ENCODE measurements around the gene COL4A1.

COL4A1 gene

GRCh38 chr13:110257408-110257807 is 49.5 kb downstream of the COL4A1 start:
- H3K4me1 Mint-ChIP-seq, result no peaks in the 10 kb centered on the region
- no peaks in the 10 kb centered on the region for H3K36me3 Mint-ChIP-seq (ENCODE audit: insufficient read depth)
- H3K27ac Mint-ChIP-seq (ENCODE audit: low read depth), result no peak overlapping the region
- H3K9me3 Mint-ChIP-seq, result peaks cover 11% of the 10 kb centered on the region
- H3K27me3 Mint-ChIP-seq, result peaks cover 28% of the 10 kb centered on the region
- DNase-seq (ENCODE audit: low spot score in 2 of 2) (no peak), ATAC-seq (replicated peaks; ENCODE audit: extremely low read depth, poor library complexity, severe bottlenecking) (no peak)
- H3K4me3 Mint-ChIP-seq, result no peak overlapping the region

- no peaks in the 10 kb centered on the region for H3K4me1 Mint-ChIP-seq
- no peak for ATAC-seq (replicated peaks; ENCODE audit: extremely low read depth, poor library complexity, severe bottlenecking)
- H3K27ac Mint-ChIP-seq (ENCODE audit: low read depth), result no peak overlapping the region
- peaks cover 11% of the 10 kb centered on the region for H3K9me3 Mint-ChIP-seq
- no peak for DNase-seq (ENCODE audit: low spot score in 2 of 2)
- H3K4me3 Mint-ChIP-seq, result no peak overlapping the region
- peaks cover 22% of the 10 kb centered on the region for H3K27me3 Mint-ChIP-seq
- no peaks in the 10 kb centered on the region for H3K36me3 Mint-ChIP-seq (ENCODE audit: insufficient read depth)
Observed at GRCh38 chr13:110256126-110256905, 50.6 kb downstream of the COL4A1 start.

- Mint-ChIP-seq H3K9me3 (peaks cover 11% of the 10 kb centered on the region), H3K4me1 (no peaks in the 10 kb centered on the region), H3K4me3 (no peak overlapping the region), H3K27me3 (peaks cover 25% of the 10 kb centered on the region), H3K27ac (ENCODE audit: low read depth) (peak overlapping the region; percentile 70), H3K36me3 (ENCODE audit: insufficient read depth) (no peaks in the 10 kb centered on the region)
- ATAC-seq (replicated peaks; ENCODE audit: extremely low read depth, poor library complexity, severe bottlenecking) (no peak), DNase-seq (ENCODE audit: low spot score in 2 of 2) (no peak)
Observed at GRCh38 chr13:110254751-110255553, 52.0 kb downstream of the COL4A1 start.

- no peak for DNase-seq (ENCODE audit: low spot score in 2 of 2)
- Mint-ChIP-seq H3K36me3 (ENCODE audit: insufficient read depth) (no peaks in the 10 kb centered on the region), H3K27me3 (peaks cover 18% of the 10 kb centered on the region), H3K4me1 (no peaks in the 10 kb centered on the region), H3K4me3 (no peak overlapping the region), H3K9me3 (peaks cover 11% of the 10 kb centered on the region), H3K27ac (ENCODE audit: low read depth) (no peak overlapping the region)
- ATAC-seq (replicated peaks; ENCODE audit: extremely low read depth, poor library complexity, severe bottlenecking), result no peak
Observed at GRCh38 chr13:110254151-110254679, 52.7 kb downstream of the COL4A1 start.

DNA sequence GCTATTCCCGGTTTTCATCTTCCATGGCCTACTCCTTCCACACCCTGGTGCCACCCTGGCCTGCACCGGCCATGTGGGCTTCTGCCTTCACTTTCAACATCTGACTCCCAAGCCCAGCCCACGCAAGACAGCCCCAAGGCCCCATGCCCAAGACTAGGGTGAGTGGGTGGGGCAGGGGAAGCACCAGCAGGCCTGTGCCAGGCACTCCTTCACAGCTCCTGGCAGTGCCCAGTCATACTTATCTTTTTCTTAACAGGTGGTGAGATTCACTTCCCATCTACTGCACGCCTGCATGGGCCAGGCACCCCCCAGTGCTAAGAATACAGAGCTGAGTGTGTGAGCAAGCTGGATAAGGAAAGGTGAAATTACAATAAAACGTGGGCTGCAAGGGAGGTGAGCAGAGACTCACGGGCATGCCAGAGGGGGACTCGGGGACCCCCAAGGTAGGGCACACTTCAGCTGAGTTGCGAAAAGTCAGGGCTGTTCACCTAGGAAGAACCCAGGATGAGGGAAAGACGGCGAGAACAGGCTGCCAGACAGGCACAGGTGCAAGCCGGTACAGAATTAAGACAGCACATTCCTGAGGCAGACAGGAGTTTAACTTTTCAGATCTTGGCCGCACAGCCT is 55.7 kb downstream of the COL4A1 start:
- ATAC-seq (replicated peaks; ENCODE audit: extremely low read depth, poor library complexity, severe bottlenecking) (no peak), DNase-seq (ENCODE audit: low spot score in 2 of 2) (no peak)
- H3K36me3 Mint-ChIP-seq (ENCODE audit: insufficient read depth), result no peaks in the 10 kb centered on the region
- H3K27ac Mint-ChIP-seq (ENCODE audit: low read depth), result no peak overlapping the region
- H3K4me1 Mint-ChIP-seq, result no peaks in the 10 kb centered on the region
- H3K4me3 Mint-ChIP-seq, result no peak overlapping the region
- peaks cover 14% of the 10 kb centered on the region for H3K27me3 Mint-ChIP-seq
- H3K9me3 Mint-ChIP-seq, result peaks cover 11% of the 10 kb centered on the region

DNA sequence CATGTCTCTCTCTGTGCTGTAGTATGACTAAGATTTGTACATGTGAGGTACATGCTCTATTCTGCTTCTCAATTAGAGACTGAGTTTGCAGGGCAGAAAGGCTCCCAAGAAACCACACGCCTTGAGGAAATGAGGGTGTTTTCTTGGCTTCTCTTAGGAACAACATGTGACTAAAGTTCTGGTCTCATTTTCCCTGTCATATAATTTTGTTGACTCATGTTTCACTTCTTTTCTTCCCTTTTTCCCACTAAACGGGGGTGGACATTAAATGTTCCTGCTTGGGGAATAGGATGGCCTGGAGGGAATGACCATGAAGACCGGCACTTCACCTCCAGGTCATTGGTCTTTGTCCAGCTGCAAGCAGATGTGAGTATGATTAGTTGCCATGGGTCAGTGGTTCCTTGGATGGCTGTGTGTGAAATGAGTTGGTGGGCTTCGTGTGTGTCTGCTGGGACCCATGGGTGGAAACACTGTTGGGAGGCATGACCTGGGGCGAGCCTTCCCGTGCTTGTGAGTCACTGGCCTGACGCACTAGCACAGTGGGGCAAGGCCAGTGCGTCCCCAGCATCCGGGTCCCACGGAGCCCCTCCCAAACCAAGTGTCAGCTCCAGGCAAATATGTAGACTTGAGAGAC is 56.6 kb downstream of the COL4A1 start:
- peaks cover 14% of the 10 kb centered on the region for H3K27me3 Mint-ChIP-seq
- peaks cover 6% of the 10 kb centered on the region for H3K9me3 Mint-ChIP-seq
- no peaks in the 10 kb centered on the region for H3K4me1 Mint-ChIP-seq
- ATAC-seq (replicated peaks; ENCODE audit: extremely low read depth, poor library complexity, severe bottlenecking), result no peak
- no peak overlapping the region for H3K27ac Mint-ChIP-seq (ENCODE audit: low read depth)
- no peak overlapping the region for H3K4me3 Mint-ChIP-seq
- H3K36me3 Mint-ChIP-seq (ENCODE audit: insufficient read depth), result no peaks in the 10 kb centered on the region
- DNase-seq (ENCODE audit: low spot score in 2 of 2), result no peak

GRCh38 chr13:110249326-110249725 is 57.6 kb downstream of the COL4A1 start:
- Mint-ChIP-seq H3K9me3 (no peaks in the 10 kb centered on the region), H3K27ac (ENCODE audit: low read depth) (no peak overlapping the region), H3K27me3 (peaks cover 14% of the 10 kb centered on the region), H3K4me1 (no peaks in the 10 kb centered on the region), H3K36me3 (ENCODE audit: insufficient read depth) (no peaks in the 10 kb centered on the region), H3K4me3 (no peak overlapping the region)
- no peak for ATAC-seq (replicated peaks; ENCODE audit: extremely low read depth, poor library complexity, severe bottlenecking)
- no peak for DNase-seq (ENCODE audit: low spot score in 2 of 2)

DNA sequence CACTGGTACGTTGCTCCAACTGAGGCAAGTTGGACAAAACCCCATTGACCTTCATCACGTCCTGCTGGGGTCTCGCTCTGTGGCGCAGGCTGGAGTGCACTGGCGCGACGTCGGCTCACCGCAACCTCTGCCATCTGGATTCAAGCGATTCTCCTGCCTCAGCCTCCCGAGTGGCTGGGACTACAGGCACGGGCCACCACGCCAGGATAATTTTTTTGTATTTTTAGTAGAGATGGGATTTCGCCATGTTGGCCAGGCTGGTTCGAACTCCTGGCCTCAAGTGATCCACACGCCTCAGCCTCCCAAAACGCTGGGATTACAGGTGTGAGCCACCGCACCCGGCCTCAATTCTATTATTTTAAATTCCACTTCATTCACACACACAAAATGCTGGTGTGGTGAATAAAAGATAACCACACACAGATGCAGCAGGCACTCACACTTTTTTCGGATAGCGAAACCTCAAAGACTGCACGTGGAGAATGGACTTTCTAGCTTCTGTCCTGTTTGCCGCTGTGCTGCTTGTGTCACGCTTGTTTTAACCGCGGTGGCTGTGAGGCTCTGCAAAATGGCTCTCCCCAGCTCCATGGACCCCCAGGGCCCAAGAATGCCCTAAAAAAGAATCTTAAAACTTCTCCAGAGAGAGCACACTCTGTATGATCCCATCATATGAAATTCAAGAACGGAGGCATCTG is 58.4 kb downstream of the COL4A1 start:
- DNase-seq (ENCODE audit: low spot score in 2 of 2) (no peak), ATAC-seq (replicated peaks; ENCODE audit: extremely low read depth, poor library complexity, severe bottlenecking) (no peak)
- Mint-ChIP-seq H3K4me3 (no peak overlapping the region), H3K4me1 (no peaks in the 10 kb centered on the region), H3K27ac (ENCODE audit: low read depth) (no peak overlapping the region), H3K9me3 (no peaks in the 10 kb centered on the region), H3K27me3 (peaks cover 14% of the 10 kb centered on the region), H3K36me3 (ENCODE audit: insufficient read depth) (no peaks in the 10 kb centered on the region)

GRCh38 chr13:110246530-110246929 is 60.4 kb downstream of the COL4A1 start:
- peaks cover 14% of the 10 kb centered on the region for H3K27me3 Mint-ChIP-seq
- no peak overlapping the region for H3K27ac Mint-ChIP-seq (ENCODE audit: low read depth)
- H3K4me1 Mint-ChIP-seq, result no peaks in the 10 kb centered on the region
- ATAC-seq (replicated peaks; ENCODE audit: extremely low read depth, poor library complexity, severe bottlenecking) (no peak), DNase-seq (ENCODE audit: low spot score in 2 of 2) (no peak)
- H3K36me3 Mint-ChIP-seq (ENCODE audit: insufficient read depth), result no peaks in the 10 kb centered on the region
- H3K4me3 Mint-ChIP-seq, result no peak overlapping the region
- no peaks in the 10 kb centered on the region for H3K9me3 Mint-ChIP-seq

DNA sequence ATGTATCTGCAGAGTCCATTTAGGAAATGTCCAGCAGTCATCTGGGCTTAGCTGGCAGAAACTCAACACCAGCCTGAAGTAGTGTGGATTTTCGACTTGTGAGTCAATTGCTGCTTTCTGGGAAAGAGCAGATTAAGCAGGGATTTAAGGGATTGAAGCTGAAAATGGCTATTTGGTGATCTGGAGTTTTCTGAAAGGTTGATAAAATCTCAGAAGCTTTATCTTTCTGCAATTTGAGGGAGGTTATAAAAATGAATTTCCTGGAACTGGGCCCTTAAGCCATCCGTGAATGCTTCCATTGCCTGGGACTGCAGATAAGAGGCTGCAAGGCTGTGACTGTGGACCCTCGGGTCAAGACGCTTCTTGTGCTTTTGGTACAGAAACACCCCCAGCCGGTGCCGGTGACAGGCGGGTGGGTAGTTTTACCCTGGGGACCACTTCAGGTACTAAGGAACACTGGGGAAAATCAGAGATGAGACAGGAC is 61.5 kb downstream of the COL4A1 start:
- Mint-ChIP-seq H3K9me3 (no peaks in the 10 kb centered on the region), H3K36me3 (ENCODE audit: insufficient read depth) (no peaks in the 10 kb centered on the region), H3K4me1 (no peaks in the 10 kb centered on the region), H3K4me3 (no peak overlapping the region), H3K27me3 (peaks cover 5% of the 10 kb centered on the region), H3K27ac (ENCODE audit: low read depth) (no peak overlapping the region)
- ATAC-seq (replicated peaks; ENCODE audit: extremely low read depth, poor library complexity, severe bottlenecking) (no peak), DNase-seq (ENCODE audit: low spot score in 2 of 2) (no peak)

GRCh38 chr13:110244976-110245375 is 62.0 kb downstream of the COL4A1 start:
- Mint-ChIP-seq H3K4me3 (no peak overlapping the region), H3K27me3 (peaks cover under 1% of the 10 kb centered on the region), H3K4me1 (no peaks in the 10 kb centered on the region), H3K9me3 (no peaks in the 10 kb centered on the region), H3K27ac (ENCODE audit: low read depth) (no peak overlapping the region), H3K36me3 (ENCODE audit: insufficient read depth) (no peaks in the 10 kb centered on the region)
- DNase-seq (ENCODE audit: low spot score in 2 of 2) (no peak), ATAC-seq (replicated peaks; ENCODE audit: extremely low read depth, poor library complexity, severe bottlenecking) (no peak)
